Measurements from ENCODE around the gene RANGRF. TPM values are rescaled to one million over a fixed set of nuclear protein-coding genes. Genes with fewer than 3 reads are reported as not detected.

Gene RANGRF
- total and polyA plus RNA-seq, 2 donors (not counting 1 experiment from before 2014, with no cell fraction given) = 48.8 to 83.2 TPM

GRCh38 chr17:8256691-8257090 lies 31.8 kb upstream of the RANGRF start:
- Histone ChIP-seq H3K36me3 (replicated peaks in 1 of 2; ENCODE audit: control extremely low read depth in 1 of 2, control insufficient read depth in 1 of 2, extremely low read depth in 1 of 2, insufficient read depth in 2 of 2, low read length in 1 of 2) (peaks cover 7 to 42% of the 10 kb centered on the region in 2 experiments), H3K79me2 (ENCODE audit: control insufficient read depth, insufficient read depth, low read length) (peaks cover 7% of the 10 kb centered on the region), H3K9ac (ENCODE audit: low read length) (no peak overlapping the region), H3K4me3 (ENCODE audit: control extremely low read depth in 1 of 5, extremely low read depth in 1 of 5, insufficient read depth in 1 of 5, low read depth in 2 of 5, low read length in 4 of 5) (no peak overlapping the region), H2AFZ (ENCODE audit: insufficient read depth, low read depth, low read length, poor library complexity, severe bottlenecking) (no peak overlapping the region), H4K20me1 (ENCODE audit: control insufficient read depth, insufficient read depth, low read length, poor library complexity, severe bottlenecking) (no peaks in the 10 kb centered on the region), H3K27me3 (replicated peaks in 1 of 4; ENCODE audit: control extremely low read depth in 1 of 4, control insufficient read depth in 3 of 4, insufficient read depth in 4 of 4, low read length in 3 of 4) (no peaks in the 10 kb centered on the region), H3K4me1 (ENCODE audit: control insufficient read depth in 2 of 2, insufficient read depth in 2 of 2, low read length in 2 of 2) (no peaks in the 10 kb centered on the region), H3K4me2 (replicated peaks; ENCODE audit: low read depth, low read length, poor library complexity, severe bottlenecking) (no peak overlapping the region), H3K27ac (ENCODE audit: low read length in 2 of 2) (no peak overlapping the region), H3K9me3 (ENCODE audit: control extremely low read depth in 1 of 3, control insufficient read depth in 2 of 3, insufficient read depth in 1 of 3, low read length in 2 of 3) (no peaks in the 10 kb centered on the region)
- ATAC-seq (ENCODE audit: low read depth) (no peak), DNase-seq (no peak)
- Mint-ChIP-seq H3K4me3 (no peak overlapping the region), H3K27ac (no peak overlapping the region), H3K4me1 (no peaks in the 10 kb centered on the region), H3K27me3 (no peaks in the 10 kb centered on the region), H3K9me3 (ENCODE audit: insufficient read depth) (no peaks in the 10 kb centered on the region)
- CTCF ChIA-PET = no interaction called here
- TF ChIP-seq CTCF (IDR thresholded peaks at IDR 0.05) (no peak), EZH2 (IDR thresholded peaks at IDR 0.05; ENCODE audit: borderline replicate concordance, insufficient read depth, low read depth, low read length, poor library complexity, severe bottlenecking) (no peak)
- POLR2A ChIA-PET = no interaction called here
- intact Hi-C loops (cut with micrococcal nuclease) = no loop called here
- WGBS (ENCODE audit: insufficient coverage) = 97% methylated on average over 5 of the region's 6 CpGs

DNA sequence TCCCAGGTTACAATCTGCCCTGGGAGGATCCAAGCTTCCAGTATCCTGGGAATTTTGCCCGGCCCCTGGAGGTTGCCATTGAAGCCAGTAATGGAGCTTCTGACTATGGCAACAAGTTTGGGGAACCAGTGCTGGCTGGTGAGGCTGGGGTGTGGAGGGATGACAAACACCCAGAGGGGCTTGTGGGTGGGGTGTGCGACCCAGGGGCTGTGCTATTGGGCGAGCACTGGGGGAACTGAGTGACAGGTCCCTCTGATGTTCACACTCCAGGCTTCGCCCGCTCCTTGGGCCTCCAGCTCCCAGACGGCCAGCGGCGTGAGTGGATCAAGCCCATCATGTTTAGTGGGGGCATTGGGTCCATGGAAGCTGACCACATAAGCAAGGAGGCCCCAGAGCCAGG lies 30.7 kb upstream of the RANGRF start:
- Histone ChIP-seq H3K36me3 (replicated peaks in 1 of 2; ENCODE audit: control extremely low read depth in 1 of 2, control insufficient read depth in 1 of 2, extremely low read depth in 1 of 2, insufficient read depth in 2 of 2, low read length in 1 of 2) (peaks cover 9 to 43% of the 10 kb centered on the region in 2 experiments), H3K27ac (ENCODE audit: low read length in 2 of 2) (no peak overlapping the region), H3K4me3 (ENCODE audit: control extremely low read depth in 1 of 5, extremely low read depth in 1 of 5, insufficient read depth in 1 of 5, low read depth in 2 of 5, low read length in 4 of 5) (no peak overlapping the region), H3K4me2 (replicated peaks; ENCODE audit: low read depth, low read length, poor library complexity, severe bottlenecking) (no peak overlapping the region), H3K79me2 (ENCODE audit: control insufficient read depth, insufficient read depth, low read length) (peaks cover 7% of the 10 kb centered on the region), H3K9me3 (ENCODE audit: control extremely low read depth in 1 of 3, control insufficient read depth in 2 of 3, insufficient read depth in 1 of 3, low read length in 2 of 3) (no peaks in the 10 kb centered on the region), H3K27me3 (replicated peaks in 1 of 4; ENCODE audit: control extremely low read depth in 1 of 4, control insufficient read depth in 3 of 4, insufficient read depth in 4 of 4, low read length in 3 of 4) (no peaks in the 10 kb centered on the region), H4K20me1 (ENCODE audit: control insufficient read depth, insufficient read depth, low read length, poor library complexity, severe bottlenecking) (no peaks in the 10 kb centered on the region), H3K9ac (ENCODE audit: low read length) (no peak overlapping the region), H3K4me1 (ENCODE audit: control insufficient read depth in 2 of 2, insufficient read depth in 2 of 2, low read length in 2 of 2) (no peaks in the 10 kb centered on the region), H2AFZ (ENCODE audit: insufficient read depth, low read depth, low read length, poor library complexity, severe bottlenecking) (no peak overlapping the region)
- no peaks in the 10 kb centered on the region for H3K4me1 Mint-ChIP-seq
- no peak overlapping the region for H3K27ac Mint-ChIP-seq
- ChIA-PET CTCF (interaction anchor here (1.0 kb wide), 1 partner anchor 10 kb away, joined by 5 read pairs; the partner anchor contains the start of gene CTC1), POLR2A (no interaction called here)
- H3K9me3 Mint-ChIP-seq (ENCODE audit: insufficient read depth) = no peaks in the 10 kb centered on the region
- H3K4me3 Mint-ChIP-seq = no peak overlapping the region
- 96% methylated on average over 8 of the region's 8 CpGs for WGBS (ENCODE audit: insufficient coverage)
- no peak for TF ChIP-seq CTCF (IDR thresholded peaks at IDR 0.05)
- no peak for TF ChIP-seq EZH2 (IDR thresholded peaks at IDR 0.05; ENCODE audit: borderline replicate concordance, insufficient read depth, low read depth, low read length, poor library complexity, severe bottlenecking)
- no peak for DNase-seq
- intact Hi-C loops (cut with micrococcal nuclease) = no loop called here
- ATAC-seq (ENCODE audit: low read depth) = no peak
- no peaks in the 10 kb centered on the region for H3K27me3 Mint-ChIP-seq

All from B cell (primary cell).